HEK293 (cell line): ENCODE data around the gene FHIT.

Source experiments
- CTCF ChIA-PET: fragments of 350-600 bp; formaldehyde crosslinking; extraction: SDS; loops from one replicate; lab custom pipeline; 2021; ENCODE audit warnings: antibody characterized with exemption; lab: Yijun Ruan, JAX
- POLR2A ChIA-PET: fragments of 300-600 bp; formaldehyde crosslinking; extraction: SDS; loops from one replicate; lab custom pipeline; 2020; ENCODE audit warnings: antibody characterized with exemption, inconsistent platforms; lab: Yijun Ruan, JAX
- H3K27ac ChIP-seq: fragments of 200-500 bp; sonication (Bioruptor generic); 2 replicates; pipeline ENCODE4 v1.5.1; 2014; ENCODE audit warnings: low read depth, low read length, control low read depth, inconsistent platforms; ENCODE audit errors: extremely low read depth
- H3K36me3 ChIP-seq, 2 experiments: fragments of 200-500 bp in 1 of 2; sonication (Bioruptor generic) in 1 of 2; 1 replicate in 1 of 2; 2 replicates in 1 of 2; pipeline ENCODE4 v1.5.1; 2014 to 2017; ENCODE audit warnings: inconsistent platforms in 2 of 2, low read length in 2 of 2; ENCODE audit not compliant: control insufficient read depth in 2 of 2, insufficient read depth in 1 of 2
- H3K4me1 ChIP-seq: fragments of 200-500 bp; sonication (Bioruptor generic); 2 replicates; pipeline ENCODE4 v1.5.1; 2014; ENCODE audit warnings: mild to moderate bottlenecking, low read length, inconsistent platforms; ENCODE audit not compliant: control insufficient read depth, insufficient read depth
- H3K4me3 ChIP-seq: 2 replicates; pipeline ENCODE4 v1.5.1; 2011; ENCODE audit warnings: low read depth, mild to moderate bottlenecking, control low read depth, low read length, moderate library complexity
- H3K9me3 ChIP-seq: fragments of 200-500 bp; sonication (Bioruptor generic); 2 replicates; pipeline ENCODE4 v1.5.1; 2014; ENCODE audit warnings: low read depth, low read length, inconsistent platforms; ENCODE audit not compliant: control insufficient read depth, insufficient read depth
- FEZF1 ChIP-seq: fragments of 450-650 bp; formaldehyde crosslinking; IDR thresholded peaks from 2 replicates; pipeline ENCODE4 v1.5.1; 2016; ENCODE audit warnings: missing biosample characterization, missing genetic modification characterization
- OSR2 ChIP-seq: fragments of 450-650 bp; formaldehyde crosslinking; IDR thresholded peaks from 2 replicates; pipeline ENCODE4 v1.5.1; 2016; ENCODE audit warnings: missing biosample characterization, missing genetic modification characterization
- OVOL3 ChIP-seq: fragments of 450-650 bp; formaldehyde crosslinking; IDR thresholded peaks from 2 replicates; pipeline ENCODE4 v1.5.1; 2016; ENCODE audit warnings: missing biosample characterization, missing genetic modification characterization
- SP7 ChIP-seq: fragments of 450-650 bp; formaldehyde crosslinking; IDR thresholded peaks from 2 replicates; pipeline ENCODE4 v1.5.1; 2016; ENCODE audit warnings: missing biosample characterization, missing genetic modification characterization
- ZEB2 ChIP-seq: fragments of 450-650 bp; formaldehyde crosslinking; IDR thresholded peaks from 2 replicates; pipeline ENCODE4 v1.5.1; 2016; ENCODE audit warnings: missing biosample characterization, missing genetic modification characterization
- ZFP3 ChIP-seq: fragments of 450-650 bp; formaldehyde crosslinking; IDR thresholded peaks from 2 replicates; pipeline ENCODE4 v1.5.1; 2016; ENCODE audit warnings: low read depth, missing biosample characterization, missing genetic modification characterization
- ZNF138 ChIP-seq: fragments of 450-650 bp; formaldehyde crosslinking; IDR thresholded peaks from 2 replicates; pipeline ENCODE4 v1.5.1; 2016; ENCODE audit warnings: missing biosample characterization, missing genetic modification characterization, borderline replicate concordance
- ZNF146 ChIP-seq: fragments of 450-650 bp; formaldehyde crosslinking; IDR thresholded peaks from 2 replicates; pipeline ENCODE4 v1.5.1; 2016; ENCODE audit warnings: missing biosample characterization, missing genetic modification characterization
- ZNF274 ChIP-seq, 2 experiments: fragments of 200-500 bp in 1 of 2; fragments of 450-650 bp in 1 of 2; sonication (Bioruptor generic) in 1 of 2; formaldehyde crosslinking in 1 of 2; IDR thresholded peaks; 2 replicates each; pipeline versions ENCODE4 v1.5.1 to v1.6.1; 2014 to 2016; ENCODE audit warnings: borderline replicate concordance in 1 of 2, inconsistent platforms in 1 of 2, low read length in 1 of 2, missing biosample characterization in 1 of 2, missing genetic modification characterization in 1 of 2
- ZNF302 ChIP-seq: fragments of 450-650 bp; formaldehyde crosslinking; IDR thresholded peaks from 2 replicates; pipeline ENCODE4 v1.5.1; 2016; ENCODE audit warnings: missing biosample characterization, missing genetic modification characterization, low read depth
- ZNF510 ChIP-seq: fragments of 450-650 bp; formaldehyde crosslinking; IDR thresholded peaks from 2 replicates; pipeline ENCODE4 v1.5.1; 2018; ENCODE audit warnings: mild to moderate bottlenecking, missing genetic modification characterization, missing biosample characterization; ENCODE audit not compliant: insufficient replicate concordance
- ZNF621 ChIP-seq: fragments of 450-650 bp; formaldehyde crosslinking; IDR thresholded peaks from 2 replicates; pipeline ENCODE4 v1.5.1; 2017; ENCODE audit warnings: missing biosample characterization, missing genetic modification characterization
- ZNF623 ChIP-seq: fragments of 450-650 bp; formaldehyde crosslinking; IDR thresholded peaks from 2 replicates; pipeline ENCODE4 v1.5.1; 2016; ENCODE audit warnings: missing biosample characterization, missing genetic modification characterization
- ZNF658 ChIP-seq: fragments of 450-650 bp; formaldehyde crosslinking; IDR thresholded peaks from 2 replicates; pipeline ENCODE4; 2016; ENCODE audit warnings: missing biosample characterization, missing genetic modification characterization
- ZNF660 ChIP-seq: fragments of 450-650 bp; IDR thresholded peaks from 2 replicates; pipeline ENCODE4 v1.5.1; 2018; ENCODE audit warnings: missing biosample characterization, mild to moderate bottlenecking, missing genetic modification characterization
- ZNF664 ChIP-seq: fragments of 450-650 bp; formaldehyde crosslinking; IDR thresholded peaks from 2 replicates; pipeline ENCODE4 v1.5.1; 2016; ENCODE audit warnings: missing biosample characterization, missing genetic modification characterization
- ZNF776 ChIP-seq: fragments of 450-650 bp; formaldehyde crosslinking; IDR thresholded peaks from 2 replicates; pipeline ENCODE4 v1.5.0; 2017; ENCODE audit warnings: missing biosample characterization, missing genetic modification characterization, borderline replicate concordance
- TF ChIP-seq, protein P1 (sequence below): fragments of 450-650 bp; formaldehyde crosslinking; IDR thresholded peaks from 2 replicates; pipeline ENCODE4 v1.5.1; 2017; ENCODE audit warnings: missing biosample characterization, missing genetic modification characterization
- TF ChIP-seq, protein P2 (sequence below): fragments of 450-650 bp; formaldehyde crosslinking; IDR thresholded peaks from 2 replicates; pipeline ENCODE4 v1.5.1; 2016; ENCODE audit warnings: missing biosample characterization, missing genetic modification characterization
- TF ChIP-seq, protein P3 (sequence below): fragments of 450-650 bp; formaldehyde crosslinking; IDR thresholded peaks from 2 replicates; pipeline ENCODE4 v1.5.1; 2017; ENCODE audit warnings: missing biosample characterization, mild to moderate bottlenecking, missing genetic modification characterization, moderate library complexity
- TF ChIP-seq, protein P4 (sequence below): fragments of 450-650 bp; formaldehyde crosslinking; IDR thresholded peaks from 2 replicates; pipeline ENCODE4 v1.5.1; 2016; ENCODE audit warnings: missing biosample characterization, missing genetic modification characterization

The FHIT gene

DNA sequence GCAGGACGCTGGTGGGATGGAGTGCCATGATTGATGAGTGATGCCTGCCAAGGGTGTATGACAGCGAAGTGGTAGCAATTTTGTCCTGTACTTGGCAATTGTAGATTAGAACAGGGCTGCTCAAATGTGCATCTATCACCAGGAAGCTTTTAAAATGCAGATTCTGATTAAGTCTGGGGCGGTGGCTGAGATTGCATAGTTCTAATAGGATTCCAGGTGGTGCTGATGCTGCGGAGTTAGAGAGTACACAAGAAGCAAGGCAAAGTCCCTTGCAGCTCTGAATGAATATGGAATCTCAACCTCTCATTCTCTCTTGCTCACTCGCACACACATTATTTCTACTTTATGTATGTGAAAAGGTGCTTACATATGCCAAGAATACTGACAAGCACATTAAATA lies 670.4 kb downstream of the FHIT start (continued):
- TF ChIP-seq ZNF138 (tag by site-specific recombination), result no peak
- no peak for TF ChIP-seq ZNF510 (tag by site-specific recombination)
- no peak for TF ChIP-seq ZNF623
- no peak for TF ChIP-seq OSR2 (tag by site-specific recombination)
- TF ChIP-seq, protein P1, sequence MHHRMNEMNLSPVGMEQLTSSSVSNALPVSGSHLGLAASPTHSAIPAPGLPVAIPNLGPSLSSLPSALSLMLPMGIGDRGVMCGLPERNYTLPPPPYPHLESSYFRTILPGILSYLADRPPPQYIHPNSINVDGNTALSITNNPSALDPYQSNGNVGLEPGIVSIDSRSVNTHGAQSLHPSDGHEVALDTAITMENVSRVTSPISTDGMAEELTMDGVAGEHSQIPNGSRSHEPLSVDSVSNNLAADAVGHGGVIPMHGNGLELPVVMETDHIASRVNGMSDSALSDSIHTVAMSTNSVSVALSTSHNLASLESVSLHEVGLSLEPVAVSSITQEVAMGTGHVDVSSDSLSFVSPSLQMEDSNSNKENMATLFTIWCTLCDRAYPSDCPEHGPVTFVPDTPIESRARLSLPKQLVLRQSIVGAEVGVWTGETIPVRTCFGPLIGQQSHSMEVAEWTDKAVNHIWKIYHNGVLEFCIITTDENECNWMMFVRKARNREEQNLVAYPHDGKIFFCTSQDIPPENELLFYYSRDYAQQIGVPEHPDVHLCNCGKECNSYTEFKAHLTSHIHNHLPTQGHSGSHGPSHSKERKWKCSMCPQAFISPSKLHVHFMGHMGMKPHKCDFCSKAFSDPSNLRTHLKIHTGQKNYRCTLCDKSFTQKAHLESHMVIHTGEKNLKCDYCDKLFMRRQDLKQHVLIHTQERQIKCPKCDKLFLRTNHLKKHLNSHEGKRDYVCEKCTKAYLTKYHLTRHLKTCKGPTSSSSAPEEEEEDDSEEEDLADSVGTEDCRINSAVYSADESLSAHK (tag by site-specific recombination), result no peak
- TF ChIP-seq FEZF1 (tag by site-specific recombination), result no peak
- no peak for TF ChIP-seq ZNF274 (IDR thresholded peaks at IDR 0.05; ENCODE audit: low read length)
- no peak for TF ChIP-seq ZNF274 (tag by site-specific recombination; IDR thresholded peaks at IDR 0.05; ENCODE audit: borderline replicate concordance)
- no peak for TF ChIP-seq ZNF658 (tag by site-specific recombination)
- TF ChIP-seq, protein P2, sequence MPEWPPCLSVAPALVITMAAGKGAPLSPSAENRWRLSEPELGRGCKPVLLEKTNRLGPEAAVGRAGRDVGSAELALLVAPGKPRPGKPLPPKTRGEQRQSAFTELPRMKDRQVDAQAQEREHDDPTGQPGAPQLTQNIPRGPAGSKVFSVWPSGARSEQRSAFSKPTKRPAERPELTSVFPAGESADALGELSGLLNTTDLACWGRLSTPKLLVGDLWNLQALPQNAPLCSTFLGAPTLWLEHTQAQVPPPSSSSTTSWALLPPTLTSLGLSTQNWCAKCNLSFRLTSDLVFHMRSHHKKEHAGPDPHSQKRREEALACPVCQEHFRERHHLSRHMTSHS (tag by site-specific recombination), result no peak
- TF ChIP-seq ZNF302 (tag by site-specific recombination), result no peak
- no peak for TF ChIP-seq ZNF621
- no peak for TF ChIP-seq ZNF776 (tag by site-specific recombination)
- TF ChIP-seq OVOL3 (tag by site-specific recombination), result no peak

DNA sequence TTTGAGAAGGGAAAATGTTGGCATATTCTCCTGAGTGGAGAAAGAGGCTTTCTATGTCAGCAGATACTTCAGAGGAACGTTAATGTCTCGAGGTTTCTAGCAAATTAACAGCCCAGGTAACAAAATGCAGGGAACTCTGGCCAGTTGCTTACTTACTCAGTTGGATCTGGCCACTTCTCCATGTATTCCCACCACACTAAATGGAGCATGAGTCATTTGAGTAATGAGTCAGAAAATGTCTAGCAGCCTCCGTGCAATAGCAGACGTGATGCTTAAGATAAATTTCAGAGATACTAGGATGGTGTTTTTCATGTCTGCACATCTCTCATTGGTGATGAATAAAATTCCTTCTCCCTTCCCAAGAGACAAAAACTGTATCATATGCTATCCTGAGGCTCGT lies 671.5 kb downstream of the FHIT start:
- ChIA-PET CTCF (no interaction called here), POLR2A (no interaction called here)
- no peaks in the 10 kb centered on the region for H3K4me1 ChIP-seq
- no peak overlapping the region for H3K27ac ChIP-seq
- no peak overlapping the region for H3K4me3 ChIP-seq
- TF ChIP-seq ZNF146 (tag by site-specific recombination) (no peak), ZNF660 (0 out of 2 replicates have a peak, but pooled peaks have one; percentile 30), SP7 (tag by site-specific recombination) (no peak), ZEB2 (tag by site-specific recombination) (peak; percentile 52; the same call in 1 of the 2 replicates), ZNF664 (0 out of 2 replicates have a peak, but pooled peaks have one; percentile 46), ZFP3 (tag by site-specific recombination) (no peak)
- TF ChIP-seq, protein P3, sequence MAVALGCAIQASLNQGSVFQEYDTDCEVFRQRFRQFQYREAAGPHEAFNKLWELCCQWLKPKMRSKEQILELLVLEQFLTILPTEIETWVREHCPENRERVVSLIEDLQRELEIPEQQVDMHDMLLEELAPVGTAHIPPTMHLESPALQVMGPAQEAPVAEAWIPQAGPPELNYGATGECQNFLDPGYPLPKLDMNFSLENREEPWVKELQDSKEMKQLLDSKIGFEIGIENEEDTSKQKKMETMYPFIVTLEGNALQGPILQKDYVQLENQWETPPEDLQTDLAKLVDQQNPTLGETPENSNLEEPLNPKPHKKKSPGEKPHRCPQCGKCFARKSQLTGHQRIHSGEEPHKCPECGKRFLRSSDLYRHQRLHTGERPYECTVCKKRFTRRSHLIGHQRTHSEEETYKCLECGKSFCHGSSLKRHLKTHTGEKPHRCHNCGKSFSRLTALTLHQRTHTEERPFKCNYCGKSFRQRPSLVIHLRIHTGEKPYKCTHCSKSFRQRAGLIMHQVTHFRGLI (tag by site-specific recombination), result no peak
- TF ChIP-seq, protein P4, sequence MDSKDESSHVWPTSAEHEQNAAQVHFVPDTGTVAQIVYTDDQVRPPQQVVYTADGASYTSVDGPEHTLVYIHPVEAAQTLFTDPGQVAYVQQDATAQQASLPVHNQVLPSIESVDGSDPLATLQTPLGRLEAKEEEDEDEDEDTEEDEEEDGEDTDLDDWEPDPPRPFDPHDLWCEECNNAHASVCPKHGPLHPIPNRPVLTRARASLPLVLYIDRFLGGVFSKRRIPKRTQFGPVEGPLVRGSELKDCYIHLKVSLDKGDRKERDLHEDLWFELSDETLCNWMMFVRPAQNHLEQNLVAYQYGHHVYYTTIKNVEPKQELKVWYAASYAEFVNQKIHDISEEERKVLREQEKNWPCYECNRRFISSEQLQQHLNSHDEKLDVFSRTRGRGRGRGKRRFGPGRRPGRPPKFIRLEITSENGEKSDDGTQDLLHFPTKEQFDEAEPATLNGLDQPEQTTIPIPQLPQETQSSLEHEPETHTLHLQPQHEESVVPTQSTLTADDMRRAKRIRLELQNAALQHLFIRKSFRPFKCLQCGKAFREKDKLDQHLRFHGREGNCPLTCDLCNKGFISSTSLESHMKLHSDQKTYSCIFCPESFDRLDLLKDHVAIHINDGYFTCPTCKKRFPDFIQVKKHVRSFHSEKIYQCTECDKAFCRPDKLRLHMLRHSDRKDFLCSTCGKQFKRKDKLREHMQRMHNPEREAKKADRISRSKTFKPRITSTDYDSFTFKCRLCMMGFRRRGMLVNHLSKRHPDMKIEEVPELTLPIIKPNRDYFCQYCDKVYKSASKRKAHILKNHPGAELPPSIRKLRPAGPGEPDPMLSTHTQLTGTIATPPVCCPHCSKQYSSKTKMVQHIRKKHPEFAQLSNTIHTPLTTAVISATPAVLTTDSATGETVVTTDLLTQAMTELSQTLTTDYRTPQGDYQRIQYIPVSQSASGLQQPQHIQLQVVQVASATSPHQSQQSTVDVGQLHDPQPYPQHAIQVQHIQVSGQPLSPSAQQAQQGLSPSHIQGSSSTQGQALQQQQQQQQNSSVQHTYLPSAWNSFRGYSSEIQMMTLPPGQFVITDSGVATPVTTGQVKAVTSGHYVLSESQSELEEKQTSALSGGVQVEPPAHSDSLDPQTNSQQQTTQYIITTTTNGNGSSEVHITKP (tag by site-specific recombination), result peak; percentile 34; the same call in 1 of the 2 replicates
- H3K36me3 ChIP-seq, result no peaks in the 10 kb centered on the region
- no peaks in the 10 kb centered on the region for H3K9me3 ChIP-seq
